H1 (cell line): Measurements from ENCODE around the gene RHBG. TPM values are rescaled to one million over a fixed set of nuclear protein-coding genes. Genes with fewer than 3 reads are reported as not detected.

Source experiments
- CTCF ChIA-PET: fragments of 300-600 bp; sonication (Branson Sonifier 250); formaldehyde crosslinking; loops from one replicate; lab custom pipeline; 2021; ENCODE audit not compliant: partially characterized antibody; lab: Charles Lee
- POLR2A ChIA-PET: fragments of 300-600 bp; sonication (Branson Sonifier 250); formaldehyde crosslinking; loops from one replicate; lab custom pipeline; 2021; ENCODE audit warnings: inconsistent platforms; ENCODE audit not compliant: partially characterized antibody; lab: Charles Lee
- DNase-seq, 2 experiments: peaks; one replicate each; pipeline versions ENCODE4 v3.0.0 to v3.0.0-alpha.2; 2010 to 2022; ENCODE audit warnings: low spot score in 2 of 2, low read depth in 1 of 2, mixed read lengths in 1 of 2
- FAIRE-seq: peaks from 2 replicates; lab custom pipeline; 2011; peaks lifted over from hg19 to GRCh38; lab: Jason Lieb, UNC
- H2AFZ ChIP-seq: 2 replicates; pipeline ENCODE4 v1.8.1; 2012; ENCODE audit warnings: low read length, inconsistent platforms
- H2AK5ac ChIP-seq: 2 replicates; pipeline ENCODE4 v1.6.1; 2013; ENCODE audit warnings: low read depth, low read length
- H2BK120ac ChIP-seq: replicated peaks from 2 replicates; pipeline ENCODE3; 2013; ENCODE audit warnings: low read depth, low read length, inconsistent platforms
- H2BK12ac ChIP-seq: 2 replicates; pipeline ENCODE4 v1.6.1; 2013; ENCODE audit warnings: low read depth, low read length
- H2BK15ac ChIP-seq: 2 replicates; pipeline ENCODE4 v1.6.1; 2013; ENCODE audit warnings: low read length
- H2BK20ac ChIP-seq: 2 replicates; pipeline ENCODE4 v1.6.1; 2013; ENCODE audit warnings: low read length
- H2BK5ac ChIP-seq: 2 replicates; pipeline ENCODE4 v1.6.1; 2013; ENCODE audit warnings: low read depth, low read length
- H3K14ac ChIP-seq: 2 replicates; pipeline ENCODE4 v1.6.1; 2013; ENCODE audit warnings: inconsistent platforms; ENCODE audit not compliant: insufficient read length
- H3K18ac ChIP-seq: 2 replicates; pipeline ENCODE4 v1.6.1; 2013; ENCODE audit warnings: low read length; ENCODE audit errors: extremely low read depth
- H3K23ac ChIP-seq: 2 replicates; pipeline ENCODE4 v1.6.1; 2013; ENCODE audit warnings: inconsistent platforms; ENCODE audit not compliant: insufficient read length
- H3K23me2 ChIP-seq: 2 replicates; pipeline ENCODE4 v1.6.1; 2013; ENCODE audit warnings: low read depth, low read length
- H3K27ac ChIP-seq: 2 replicates; pipeline ENCODE4 v1.6.1; 2011; ENCODE audit warnings: low read depth, low read length, inconsistent platforms
- H3K27me3 ChIP-seq, 4 experiments: replicated peaks in 1 of 4; 1 replicate in 1 of 4; 2 replicates in 3 of 4; pipeline versions ENCODE4 v1.6.1 to v1.8.1; 2011 to 2013; ENCODE audit warnings: low read length in 3 of 4, mild to moderate bottlenecking in 3 of 4, inconsistent platforms in 2 of 4, mixed read lengths in 2 of 4, moderate library complexity in 1 of 4; ENCODE audit not compliant: control insufficient read depth in 3 of 4, insufficient read depth in 3 of 4; ENCODE audit errors: extremely low read depth in 1 of 4
- H3K36me3 ChIP-seq, 4 experiments: 2 replicates each; pipeline versions ENCODE4 v1.6.1 to v1.8.1; 2011 to 2013; ENCODE audit warnings: mild to moderate bottlenecking in 4 of 4, low read length in 3 of 4, moderate library complexity in 2 of 4, control low read depth in 1 of 4, inconsistent platforms in 1 of 4; ENCODE audit not compliant: insufficient read depth in 4 of 4, control insufficient read depth in 2 of 4
- H3K4ac ChIP-seq: replicated peaks from 2 replicates; pipeline ENCODE3; 2013; ENCODE audit warnings: low read length, low read depth, mixed read lengths, inconsistent platforms; ENCODE audit not compliant: insufficient read length
- H3K4me1 ChIP-seq, 4 experiments: replicated peaks in 1 of 4; 1 replicate in 1 of 4; 2 replicates in 3 of 4; pipeline versions ENCODE4 v1.6.1 to v1.8.1; 2011 to 2013; ENCODE audit warnings: low read length in 3 of 4, inconsistent platforms in 2 of 4, mixed read lengths in 1 of 4; ENCODE audit not compliant: insufficient read depth in 4 of 4, control insufficient read depth in 3 of 4
- H3K4me2 ChIP-seq, 2 experiments: 2 replicates each; pipeline versions ENCODE4 v1.6.1 to v1.8.1; 2011 to 2013; ENCODE audit warnings: low read depth in 2 of 2, low read length in 2 of 2, control low read depth in 1 of 2, inconsistent platforms in 1 of 2, mild to moderate bottlenecking in 1 of 2; ENCODE audit not compliant: insufficient read depth in 1 of 2
- H3K4me3 ChIP-seq, 4 experiments: fragments of 200-600, 300-600 bp in 1 of 4; sonication (generic), shearing (Covaris generic), sonication (Bioruptor Twin) in 1 of 4; 2 replicates each; pipeline versions ENCODE4 v1.5.1 to v1.8.1; 2011 to 2016; ENCODE audit warnings: low read length in 4 of 4, low read depth in 3 of 4, control low read depth in 2 of 4, inconsistent platforms in 2 of 4, mild to moderate bottlenecking in 2 of 4, mixed read lengths in 1 of 4, moderate library complexity in 1 of 4; ENCODE audit not compliant: insufficient read depth in 2 of 4; ENCODE audit errors: extremely low read depth in 1 of 4
- H3K56ac ChIP-seq: replicated peaks from 2 replicates; pipeline ENCODE3; 2013; ENCODE audit warnings: low read depth, mild to moderate bottlenecking, mixed read lengths, low read length, inconsistent platforms; ENCODE audit not compliant: insufficient read length
- H3K79me1 ChIP-seq: 2 replicates; pipeline ENCODE4 v1.6.1; 2013; ENCODE audit warnings: low read depth, low read length, control low read depth
- H3K79me2 ChIP-seq, 2 experiments: 2 replicates each; pipeline versions ENCODE4 v1.6.1 to v1.8.1; 2012 to 2013; ENCODE audit warnings: low read length in 2 of 2, mild to moderate bottlenecking in 2 of 2, inconsistent platforms in 1 of 2; ENCODE audit not compliant: insufficient read depth in 2 of 2, control insufficient read depth in 1 of 2
- H3K9ac ChIP-seq, 4 experiments: replicated peaks in 1 of 4; 1 replicate in 1 of 4; 2 replicates in 3 of 4; pipeline versions ENCODE4 v1.6.1 to v1.8.1; 2011 to 2013; ENCODE audit warnings: low read depth in 3 of 4, low read length in 3 of 4, control low read depth in 2 of 4, mild to moderate bottlenecking in 2 of 4, moderate library complexity in 2 of 4, inconsistent platforms in 1 of 4; ENCODE audit errors: extremely low read depth in 1 of 4
- H3K9me3 ChIP-seq, 2 experiments: 2 replicates each; pipeline versions ENCODE4 v1.6.1 to v1.8.1; 2012 to 2013; ENCODE audit warnings: mild to moderate bottlenecking in 2 of 2, moderate library complexity in 2 of 2, control low read depth in 1 of 2, inconsistent platforms in 1 of 2, low read depth in 1 of 2, low read length in 1 of 2, mixed read lengths in 1 of 2; ENCODE audit not compliant: insufficient read depth in 2 of 2
- H4K20me1 ChIP-seq, 2 experiments: replicated peaks in 1 of 2; 2 replicates each; pipeline versions ENCODE3 to v1.8.1; 2011 to 2013; ENCODE audit warnings: inconsistent platforms in 2 of 2, low read length in 2 of 2, mild to moderate bottlenecking in 1 of 2; ENCODE audit not compliant: insufficient read depth in 2 of 2, control insufficient read depth in 1 of 2
- H4K5ac ChIP-seq: 2 replicates; pipeline ENCODE4 v1.6.1; 2013; ENCODE audit warnings: low read length, low read depth, mixed read lengths, inconsistent platforms; ENCODE audit not compliant: insufficient read length
- H4K8ac ChIP-seq: 2 replicates; pipeline ENCODE4 v1.8.0; 2013; ENCODE audit warnings: mild to moderate bottlenecking, moderate library complexity, low read length, inconsistent platforms; ENCODE audit not compliant: insufficient read depth; ENCODE audit errors: extremely low read depth
- H4K91ac ChIP-seq: replicated peaks from 2 replicates; pipeline ENCODE3; 2013; ENCODE audit warnings: low read length, mixed read lengths, inconsistent platforms; ENCODE audit not compliant: insufficient read length
- BACH1 ChIP-seq: IDR thresholded peaks from 2 replicates; pipeline ENCODE4 v1.6.1; 2012; ENCODE audit warnings: low read length, improper control_type of control experiment
- CREB1 ChIP-seq: IDR thresholded peaks from 2 replicates; pipeline ENCODE4 v1.6.1; 2012; ENCODE audit warnings: inconsistent platforms
- HDAC2 ChIP-seq, 2 experiments: fragments of 300-600 bp in 1 of 2; sonication (generic) in 1 of 2; IDR thresholded peaks; 2 replicates each; pipeline ENCODE4 v1.6.1; 2011 to 2012; ENCODE audit warnings: low read depth in 2 of 2, low read length in 2 of 2, mild to moderate bottlenecking in 2 of 2, moderate library complexity in 2 of 2, borderline replicate concordance in 1 of 2, inconsistent platforms in 1 of 2
- NRF1 ChIP-seq: IDR thresholded peaks from 2 replicates; pipeline ENCODE4 v1.6.1; 2011; ENCODE audit warnings: mild to moderate bottlenecking, low read depth, low read length, improper control_type of control experiment
- TBP ChIP-seq: IDR thresholded peaks from 2 replicates; pipeline ENCODE4 v1.6.1; 2011; ENCODE audit warnings: low read depth, low read length, improper control_type of control experiment
- WGBS, 2 experiments: shearing (Covaris generic) in 1 of 2; methylation state at CpG; one replicate each; pipeline versions ENCODE4 v1.1.6 to v1.1.7; 2013 to 2015; ENCODE audit warnings: low lambda C conversion rate in 2 of 2, mixed read lengths in 2 of 2, inconsistent platforms in 1 of 2, low coverage in 1 of 2, missing lambda C conversion rate in 1 of 2; ENCODE audit not compliant: insufficient replicate concordance in 2 of 2, insufficient coverage in 1 of 2, insufficient read length in 1 of 2; ENCODE audit errors: extremely low coverage in 1 of 2, missing lambda C conversion rate in 1 of 2; 5-methylcytosine and 5-hydroxymethylcytosine counted together
- polyA plus RNA-seq, 7 experiments: library from polyadenylated mRNA; depleted of rRNA in 3 of 7; stranded (reverse) in 5 of 7; unstranded in 2 of 7; fragments of >200 nt in 5 of 7; fragments of 200-250 nt in 2 of 7; gene quantifications; 1 replicate in 5 of 7; 2 replicates in 1 of 7; 4 replicates in 1 of 7; pipeline versions ENCODE4 v1.2.1 to v1.2.3, GENCODE V29; 2011 to 2013; ENCODE audit warnings: missing spikeins in 2 of 7, mixed read lengths in 2 of 7
- total RNA-seq: library from RNA; stranded (reverse); fragmentation: NEBNext Ultra II Directional; extraction: Animal tissue kit (Norgen Biotek cat#: 25700); gene quantifications from 2 replicates; pipeline ENCODE4 v1.2.1, GENCODE V29; 2021
- TF ChIP-seq, protein P1 (sequence below): IDR thresholded peaks from 2 replicates; pipeline ENCODE4 v1.6.1; 2012; ENCODE audit warnings: inconsistent platforms

RHBG gene
- total and polyA plus RNA-seq, 2 of the 8 experiments (the other 6 are each of a cell fraction or from before 2014, with no cell fraction given): 2.6 to 2.7 TPM

DNA sequence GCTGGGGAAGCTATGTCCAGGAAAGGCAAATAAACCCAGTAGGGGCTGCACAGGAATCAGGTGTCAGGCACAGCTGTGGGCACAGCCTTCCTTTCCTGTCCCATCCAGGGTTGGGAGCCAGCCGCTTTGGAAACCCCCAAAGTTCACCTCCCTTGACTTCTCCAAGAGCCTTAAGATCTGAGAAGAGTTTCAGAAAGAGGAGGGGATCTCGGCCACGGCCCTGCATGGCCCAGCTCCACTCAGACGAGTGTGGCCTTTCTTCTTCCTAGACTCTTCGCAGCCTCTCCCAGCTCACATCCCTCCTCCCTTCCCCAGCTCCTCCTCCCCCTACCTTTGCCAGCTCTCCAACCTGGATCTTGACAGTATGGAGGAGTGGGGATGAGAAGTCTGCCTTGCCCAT lies 36.7 kb downstream of the RHBG start:
- H4K5ac ChIP-seq: no peak overlapping the region
- H3K4me3 ChIP-seq: no peak overlapping the region
- H3K56ac ChIP-seq: no peak overlapping the region
- no peak for TF ChIP-seq HDAC2 (IDR thresholded peaks at IDR 0.05; ENCODE audit: borderline replicate concordance in 1 of 2, low read depth in 2 of 2, low read length in 2 of 2)
- TF ChIP-seq CREB1: no peak
- TF ChIP-seq BACH1: no peak
- TF ChIP-seq, protein P1, sequence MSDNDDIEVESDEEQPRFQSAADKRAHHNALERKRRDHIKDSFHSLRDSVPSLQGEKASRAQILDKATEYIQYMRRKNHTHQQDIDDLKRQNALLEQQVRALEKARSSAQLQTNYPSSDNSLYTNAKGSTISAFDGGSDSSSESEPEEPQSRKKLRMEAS: no peak
- no peak for TF ChIP-seq TBP
- no peak for TF ChIP-seq NRF1
- no peak overlapping the region for H3K9ac ChIP-seq
- H4K8ac ChIP-seq: no peak overlapping the region; the same call in 1 of the 2 replicates
- H3K4ac ChIP-seq: no peak overlapping the region
- H2BK5ac ChIP-seq: no peak overlapping the region
- no peak overlapping the region for H3K4me2 ChIP-seq
- H3K79me2 ChIP-seq: no peaks in the 10 kb centered on the region
- H3K23ac ChIP-seq: no peak overlapping the region
- no peak overlapping the region for H3K14ac ChIP-seq
- peaks cover 0 to 2% (median 0%) of the 10 kb centered on the region in 4 experiments; a peak in 3 of 7 replicates for H3K27me3 ChIP-seq
- no peak overlapping the region for H2BK20ac ChIP-seq
- H2BK120ac ChIP-seq: no peak overlapping the region
- H4K91ac ChIP-seq: no peak overlapping the region
- DNase-seq: no peak
- no peaks in the 10 kb centered on the region for H4K20me1 ChIP-seq
- H3K36me3 ChIP-seq: no peaks in the 10 kb centered on the region
- no peak overlapping the region for H2BK12ac ChIP-seq
- H2AFZ ChIP-seq: no peak overlapping the region
- CTCF ChIA-PET: interaction anchor here (0.5 to 26.1 kb wide), 5 partner anchors 7 to 315 kb away, joined by 3 to 517 read pairs (median 8); no protein-coding TSS in a partner anchor
- no peak overlapping the region for H3K27ac ChIP-seq
- H2BK15ac ChIP-seq: no peak overlapping the region
- H3K18ac ChIP-seq: no peak overlapping the region
- POLR2A ChIA-PET: interaction anchor here (1.2 to 1.7 kb wide), 3 partner anchors 11 to 20 kb away, joined by 4 to 6 read pairs (median 4); no protein-coding TSS in a partner anchor
- 69% methylated on average over 5 of the region's 5 CpGs; no CpG with 5 or more reads in 1 of the 2 experiments for WGBS, 2 experiments
- no peak for FAIRE-seq
- H3K9me3 ChIP-seq: no peaks in the 10 kb centered on the region
- 0 out of 2 replicates have a peak overlapping the region, but pooled peaks have one; percentile 2 for H2AK5ac ChIP-seq
- no peaks in the 10 kb centered on the region for H3K79me1 ChIP-seq
- H3K4me1 ChIP-seq: peaks cover 0 to 19% (median 15%) of the 10 kb centered on the region in 4 experiments; a peak in 6 of 7 replicates
- H3K23me2 ChIP-seq: no peaks in the 10 kb centered on the region
